K562 (cell line): Measurements from ENCODE around the gene SPPL3. TPM values are rescaled to one million over a fixed set of nuclear protein-coding genes. Genes with fewer than 3 reads are reported as not detected.
A peak's percentile ranks its signal among the peaks of the same experiment; 100 is the strongest.

Experiments
- AFF1 ChIP-seq, 2 experiments: fragments of 450-650 bp; IDR thresholded peaks; 2 replicates each; pipeline ENCODE4 v1.6.1; 2018; ENCODE audit warnings: mild to moderate bottlenecking in 2 of 2, low read depth in 1 of 2; ENCODE audit not compliant: partially characterized antibody in 2 of 2
- ATF3 ChIP-seq, 2 experiments: fragments of 450-650 bp in 1 of 2; sonication (generic) in 1 of 2; formaldehyde crosslinking in 1 of 2; IDR thresholded peaks in 1 of 2; conservative IDR thresholded peaks in 1 of 2; 2 replicates each; pipeline versions ENCODE4 v1.6.1 to v1.8.1; 2016 to 2023; ENCODE audit warnings: mild to moderate bottlenecking in 2 of 2, moderate library complexity in 2 of 2, inconsistent platforms in 1 of 2, missing genetic modification reagents in 1 of 2
- RCOR1 ChIP-seq, 2 experiments: IDR thresholded peaks; 2 replicates each; pipeline ENCODE4 v1.6.1; 2012; ENCODE audit warnings: low read depth in 2 of 2, low read length in 2 of 2, borderline replicate concordance in 1 of 2, improper control_type of control experiment in 1 of 2
- STAT5B ChIP-seq: fragments of 250-450 bp; sonication (Bioruptor Pico); IDR thresholded peaks from 2 replicates; pipeline ENCODE4 v1.8.0; 2021; ENCODE audit warnings: mild to moderate bottlenecking, inconsistent platforms
- ZNF324 ChIP-seq: fragments of 250-450 bp; sonication (Bioruptor Pico); IDR thresholded peaks from 2 replicates; pipeline ENCODE4 v1.4.0; 2020; ENCODE audit warnings: mild to moderate bottlenecking
- polyA plus RNA-seq, 8 experiments: library from polyadenylated mRNA; depleted of rRNA in 4 of 8; stranded (reverse) in 5 of 8; unstranded in 3 of 8; fragments of >200 nt; fragmentation: Nextera tagmentation in 2 of 8; fragmentation: Illumina TruSeq in 1 of 8; extraction: Ambion mirVana in 2 of 8; extraction: Trizol in 1 of 8; gene quantifications; 2 replicates each; pipeline versions ENCODE4 v1.2.1 to v1.2.3, GENCODE V29; 2011 to 2014; ENCODE audit warnings: inconsistent platforms in 1 of 8, missing spikeins in 1 of 8
- total RNA-seq, 7 experiments: library from RNA; depleted of rRNA in 6 of 7; stranded (reverse); fragments of >200 nt in 6 of 7; fragmentation: Illumina TruSeq in 2 of 7; extraction: Trizol in 2 of 7; gene quantifications; 2 replicates each; pipeline versions ENCODE4 v1.2.1 to v1.2.3, GENCODE V29; 2011 to 2021; ENCODE audit warnings: low replicate concordance in 1 of 7

Gene SPPL3
- total and polyA plus RNA-seq, 9 of the 15 experiments (the other 6 are each of a cell fraction or from before 2014, with no cell fraction given) = 2.9 to 32.1 (median 7.1) TPM

GRCh38 chr12:120944645-120945217, 40.6 kb upstream of the SPPL3 start (continued):
- TF ChIP-seq AFF1 (IDR thresholded peaks at IDR 0.05; ENCODE audit: low read depth in 1 of 2, partially characterized antibody in 2 of 2) (no peak), ATF3 (IDR thresholded peaks at IDR 0.05) (peak; percentile 67), ATF3 (CRISPR knock-in tag; conservative IDR thresholded peaks at IDR 0.05) (no peak), ZNF324 (no peak), STAT5B (CRISPR knock-in tag) (no peak), RCOR1 (IDR thresholded peaks at IDR 0.05; ENCODE audit: borderline replicate concordance in 1 of 2, low read depth in 2 of 2, low read length in 2 of 2) (no peak)
